Measurements from ENCODE around the gene WDR75.

DNA sequence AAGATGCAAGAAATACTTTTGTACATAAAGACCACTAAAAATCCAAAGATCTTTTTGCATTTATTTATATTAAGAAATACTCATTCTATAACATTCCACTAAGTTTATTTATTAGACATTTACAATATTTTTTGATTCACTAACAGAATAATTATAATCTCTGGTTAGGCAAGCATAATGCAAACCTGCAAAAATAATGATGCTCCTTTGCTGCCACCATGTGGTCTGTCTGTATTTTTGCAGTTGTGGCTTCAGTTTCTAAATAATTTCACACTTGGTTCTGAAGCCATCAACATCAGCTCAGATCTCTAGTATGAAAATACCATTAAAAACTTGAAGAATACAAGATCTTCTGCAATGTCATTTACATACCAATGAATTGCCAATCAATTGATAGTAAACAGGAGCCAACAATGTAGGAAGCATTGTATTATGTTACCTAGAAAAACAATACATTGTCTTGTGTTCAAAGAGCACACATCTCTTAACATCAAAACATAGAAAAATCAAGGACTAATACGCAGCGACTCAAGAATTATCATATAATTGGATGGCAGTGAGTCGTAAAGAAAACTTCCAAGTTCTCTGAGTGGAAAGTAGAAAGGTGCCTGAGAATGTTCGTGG is 28.8 kb upstream of the WDR75 start:
- no peak for TF ChIP-seq GATA2 (IDR thresholded peaks at IDR 0.05; ENCODE audit: low read depth, low read length)
- TF ChIP-seq GATA3 (IDR thresholded peaks at IDR 0.05; ENCODE audit: low read depth, low read length), result no peak
